ENCODE results near the gene MALAT1. TPM values are rescaled to one million over a fixed set of nuclear protein-coding genes. Genes with fewer than 3 reads are reported as not detected.

Gene MALAT1
- total RNA-seq, 1 donor from 2014 or later: 16,538 TPM

DNA sequence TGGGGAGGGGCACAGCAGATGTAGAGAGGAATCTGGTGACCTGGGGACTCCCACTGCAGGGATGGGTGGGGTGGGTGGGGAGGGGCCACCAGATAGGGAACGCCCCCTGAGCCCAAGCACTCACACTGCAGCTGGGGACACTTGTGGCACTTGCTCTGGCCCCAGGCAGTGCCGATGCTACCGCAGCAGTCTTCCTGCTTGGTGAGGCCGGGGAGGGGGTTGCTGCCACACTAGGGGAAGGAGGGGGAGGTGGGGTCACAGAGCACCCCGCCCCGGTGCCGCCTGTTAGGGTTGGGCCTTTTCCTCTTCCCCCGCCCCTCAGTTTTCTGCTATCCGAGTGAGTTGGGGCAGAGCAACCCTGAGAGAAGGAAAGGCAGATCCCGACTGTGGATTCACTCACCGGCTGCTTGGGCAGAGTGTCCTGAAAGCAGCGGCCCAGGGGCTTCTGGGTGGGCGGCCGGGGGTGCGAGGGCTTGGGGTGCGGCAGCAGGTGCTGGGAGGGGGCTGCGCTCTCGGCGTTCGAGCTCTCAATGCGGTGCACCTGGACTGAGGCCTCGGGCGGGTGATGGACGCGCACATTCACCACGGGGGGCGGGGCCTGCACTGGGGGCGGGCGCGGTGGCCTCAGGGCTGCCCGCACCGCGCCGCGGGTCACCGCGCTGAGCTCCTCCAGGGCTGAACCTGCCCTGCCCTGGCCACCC lies 54.6 kb downstream of the MALAT1 start:
- H3K9me3 Mint-ChIP-seq (ENCODE audit: unreplicated experiment): no peaks in the 10 kb centered on the region
- DNase-seq (ENCODE audit: extremely low spot score, unreplicated experiment): no peak
- no peak overlapping the region for H3K27ac Mint-ChIP-seq (ENCODE audit: unreplicated experiment)
- peaks cover 39% of the 10 kb centered on the region for H3K4me1 Mint-ChIP-seq (ENCODE audit: unreplicated experiment)
- peaks cover 34% of the 10 kb centered on the region for H3K36me3 Mint-ChIP-seq (ENCODE audit: unreplicated experiment)
- no peaks in the 10 kb centered on the region for H3K27me3 Mint-ChIP-seq (ENCODE audit: unreplicated experiment)
- TF ChIP-seq CTCF (IDR thresholded peaks at IDR 0.05): no peak
- H3K4me3 Mint-ChIP-seq (ENCODE audit: unreplicated experiment): no peak overlapping the region

- TF ChIP-seq CTCF (IDR thresholded peaks at IDR 0.05): no peak
- H3K36me3 Mint-ChIP-seq (ENCODE audit: unreplicated experiment): peaks cover 27% of the 10 kb centered on the region
- H3K27me3 Mint-ChIP-seq (ENCODE audit: unreplicated experiment): no peaks in the 10 kb centered on the region
- peaks cover 47% of the 10 kb centered on the region for H3K4me1 Mint-ChIP-seq (ENCODE audit: unreplicated experiment)
- no peaks in the 10 kb centered on the region for H3K9me3 Mint-ChIP-seq (ENCODE audit: unreplicated experiment)
- H3K4me3 Mint-ChIP-seq (ENCODE audit: unreplicated experiment): no peak overlapping the region
- no peak overlapping the region for H3K27ac Mint-ChIP-seq (ENCODE audit: unreplicated experiment)
- DNase-seq (ENCODE audit: extremely low spot score, unreplicated experiment): no peak
Observed at GRCh38 chr11:65554057-65554818, 55.4 kb downstream of the MALAT1 start.

GRCh38 chr11:65554842-65555430 lies 56.1 kb downstream of the MALAT1 start:
- Mint-ChIP-seq H3K36me3 (ENCODE audit: unreplicated experiment) (peaks cover 23% of the 10 kb centered on the region), H3K4me3 (ENCODE audit: unreplicated experiment) (no peak overlapping the region), H3K27ac (ENCODE audit: unreplicated experiment) (peak overlapping the region; percentile 96), H3K27me3 (ENCODE audit: unreplicated experiment) (no peaks in the 10 kb centered on the region), H3K9me3 (ENCODE audit: unreplicated experiment) (no peaks in the 10 kb centered on the region), H3K4me1 (ENCODE audit: unreplicated experiment) (peaks cover 54% of the 10 kb centered on the region)
- TF ChIP-seq CTCF (IDR thresholded peaks at IDR 0.05): no peak
- DNase-seq (ENCODE audit: extremely low spot score, unreplicated experiment): no peak

DNA sequence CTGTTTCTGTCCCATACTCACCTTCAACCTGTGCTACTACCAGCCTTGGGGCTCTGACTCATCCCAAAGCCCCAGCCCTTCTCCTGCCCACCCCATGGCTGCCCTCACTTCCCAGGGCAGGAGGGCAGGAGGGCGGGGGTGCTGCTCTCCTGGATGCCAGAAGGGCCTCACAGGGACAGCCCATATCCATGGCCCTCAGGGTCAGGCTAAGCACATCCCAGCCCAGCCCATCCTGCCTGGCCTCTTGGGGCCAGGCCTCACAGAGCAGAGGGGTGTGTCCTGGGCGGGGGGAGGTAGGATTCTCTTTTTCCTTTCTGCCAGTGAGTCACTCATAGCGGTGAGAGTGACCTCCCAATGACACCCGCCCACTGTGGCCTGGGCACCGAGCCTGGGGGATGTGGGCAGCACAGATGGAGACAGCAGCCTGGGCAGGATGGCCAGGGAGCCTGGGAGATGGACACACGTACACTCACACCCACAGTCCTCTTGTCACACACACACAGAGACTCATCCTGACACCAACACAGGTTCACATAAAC lies 56.9 kb downstream of the MALAT1 start:
- Mint-ChIP-seq H3K27me3 (ENCODE audit: unreplicated experiment) (no peaks in the 10 kb centered on the region), H3K36me3 (ENCODE audit: unreplicated experiment) (peaks cover 20% of the 10 kb centered on the region), H3K4me1 (ENCODE audit: unreplicated experiment) (peaks cover 62% of the 10 kb centered on the region), H3K4me3 (ENCODE audit: unreplicated experiment) (peak overlapping the region; percentile 81), H3K27ac (ENCODE audit: unreplicated experiment) (peak overlapping the region; percentile 96), H3K9me3 (ENCODE audit: unreplicated experiment) (no peaks in the 10 kb centered on the region)
- no peak for DNase-seq (ENCODE audit: extremely low spot score, unreplicated experiment)
- no peak for TF ChIP-seq CTCF (IDR thresholded peaks at IDR 0.05)

Other genes starting within 250 kb of the MALAT1 start
- 5.9 and 9.3 TPM in 2 replicates for gene POLA2, start 237.1 kb upstream of the MALAT1 start, total RNA-seq
- 20.7 and 23.1 TPM in 2 replicates for gene CDC42EP2, start 184.2 kb upstream of the MALAT1 start, total RNA-seq
- gene DPF2, start 165.2 kb upstream of the MALAT1 start, total RNA-seq: 57.7 and 74.9 TPM in 2 replicates
- 0.16 and 0.24 TPM in 2 replicates for gene TIGD3, start 144.3 kb upstream of the MALAT1 start, total RNA-seq
- gene SLC25A45, start 116.4 kb upstream of the MALAT1 start, total RNA-seq: 9.9 and 10.8 TPM in 2 replicates
- gene FRMD8, start 112.4 kb upstream of the MALAT1 start, total RNA-seq: 62.8 and 65.8 TPM in 2 replicates
- 300 and 534 TPM in 2 replicates for gene NEAT1, start 76.2 kb upstream of the MALAT1 start, total RNA-seq
- 103 and 104 TPM in 2 replicates for gene SCYL1, start 26.0 kb downstream of the MALAT1 start, total RNA-seq
- gene LTBP3, start 59.3 kb downstream of the MALAT1 start, total RNA-seq: 219 and 256 TPM in 2 replicates
- 31.3 and 32.7 TPM in 2 replicates for gene ZNRD2, start 71.4 kb downstream of the MALAT1 start, total RNA-seq
- gene FAM89B, start 73.5 kb downstream of the MALAT1 start, total RNA-seq: 84.2 and 92.1 TPM in 2 replicates
- 39.7 and 42.6 TPM in 2 replicates for gene EHBP1L1, start 77.0 kb downstream of the MALAT1 start, total RNA-seq
- not detected in 2 replicates for gene KCNK7, start 96.8 kb downstream of the MALAT1 start, total RNA-seq
- 43.5 and 44.7 TPM in 2 replicates for gene MAP3K11, start 115.2 kb downstream of the MALAT1 start, total RNA-seq
- 47.7 and 49.8 TPM in 2 replicates for gene PCNX3, start 116.7 kb downstream of the MALAT1 start, total RNA-seq
- 31.2 and 34.7 TPM in 2 replicates for gene SIPA1, start 139.1 kb downstream of the MALAT1 start, total RNA-seq
- 77.4 and 79.7 TPM in 2 replicates for gene RELA, start 163.9 kb downstream of the MALAT1 start, total RNA-seq
- 60.4 and 66.5 TPM in 2 replicates for gene KAT5, start 213.2 kb downstream of the MALAT1 start, total RNA-seq
- gene RNASEH2C, start 221.8 kb downstream of the MALAT1 start, total RNA-seq: 54.2 and 55.6 TPM in 2 replicates

All from osteocyte (in vitro differentiated cells).